Stimulated activated CD8-positive, alpha-beta memory T cell treated with anti-CD3 and anti-CD28 coated beads, Interleukin-4, amount 100 ng/mL, for 24 hours (primary cell): Measurements from ENCODE around the gene KANSL1L.
A peak's percentile ranks its signal among the peaks of the same experiment; 100 is the strongest.

ENCODE experiments used
- DNase-seq: peaks from one replicate; pipeline ENCODE4 v3.0.0-alpha.2; 2020; ENCODE audit warnings: low read depth

Gene KANSL1L

GRCh38 chr2:210086292-210086691 lies 84.9 kb downstream of the KANSL1L start:
- DNase-seq, result no peak

DNA sequence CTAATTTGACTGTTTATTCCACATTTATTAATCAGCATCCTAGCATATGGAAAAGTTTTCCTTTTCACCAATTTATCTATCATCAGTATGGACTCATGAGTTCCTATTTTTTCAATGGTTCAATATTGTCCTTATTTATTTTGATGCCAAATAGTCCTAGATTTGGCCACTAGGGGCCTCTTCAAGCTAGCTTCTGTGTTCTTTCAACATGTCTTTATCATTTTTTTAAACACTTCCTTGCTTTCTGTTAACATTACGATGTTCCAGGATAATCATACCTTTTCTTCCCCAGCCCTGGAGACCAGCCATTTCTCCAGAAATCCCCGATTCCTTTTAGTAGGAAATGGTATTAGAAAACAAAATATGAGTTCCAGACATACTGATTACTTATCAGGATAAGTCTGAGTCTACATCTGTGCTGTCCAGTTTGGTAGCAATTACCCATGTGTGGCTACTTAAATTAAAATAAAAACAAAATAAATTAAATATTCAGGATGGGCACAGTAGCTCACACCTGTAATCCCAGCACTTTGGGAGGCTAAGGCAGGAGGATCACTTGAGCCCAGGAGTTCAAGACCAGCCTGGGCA lies 98.2 kb downstream of the KANSL1L start:
- DNase-seq, result no peak

- DNase-seq, result no peak
These were observed 98.7 kb downstream of the KANSL1L start for GRCh38 chr2:210072493-210072892.

DNA sequence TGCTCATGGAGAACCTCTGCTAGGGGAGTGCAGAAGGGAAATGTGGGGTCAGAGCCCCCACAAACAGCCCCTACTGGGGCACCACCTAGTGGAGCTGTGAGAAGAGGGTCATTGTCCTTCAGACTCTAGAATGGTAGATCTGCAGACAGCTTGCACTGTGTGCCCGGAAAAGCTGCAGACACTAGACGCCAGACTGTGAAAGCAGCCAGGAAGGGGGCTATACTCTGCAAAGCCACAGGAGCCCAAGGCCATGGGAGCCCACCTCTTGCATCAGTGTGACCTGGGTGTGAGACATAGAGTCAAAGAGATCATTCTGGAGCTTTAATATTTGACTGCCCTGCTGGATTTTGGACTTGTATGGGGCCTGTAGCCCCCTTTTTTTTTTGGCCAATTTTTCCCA lies 107.9 kb downstream of the KANSL1L start:
- DNase-seq, result no peak

DNA sequence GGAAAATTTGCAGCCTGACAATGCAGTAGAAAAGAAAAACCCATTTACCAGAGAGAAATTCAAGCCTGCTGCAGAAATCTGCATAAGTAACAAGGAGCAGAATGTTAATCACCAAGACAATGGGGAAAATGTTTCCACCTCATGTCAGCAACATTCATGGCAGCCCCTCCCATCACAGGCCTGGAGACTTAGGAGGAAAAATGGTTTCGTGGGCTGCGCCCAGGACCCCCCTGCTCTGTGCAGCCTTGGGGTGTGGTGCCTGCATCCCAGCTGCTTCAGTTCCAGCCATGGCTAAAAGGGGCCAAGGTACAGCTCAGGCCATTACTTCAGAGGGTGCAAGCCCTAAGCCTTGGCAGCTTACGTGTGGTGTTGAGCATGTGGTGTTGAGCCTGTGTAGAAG lies 115.4 kb downstream of the KANSL1L start:
- DNase-seq, result no peak

GRCh38 chr2:210054696-210055095 lies 116.5 kb downstream of the KANSL1L start:
- DNase-seq, result no peak

GRCh38 chr2:210050885-210051284 lies 120.3 kb downstream of the KANSL1L start:
- no peak for DNase-seq

DNA sequence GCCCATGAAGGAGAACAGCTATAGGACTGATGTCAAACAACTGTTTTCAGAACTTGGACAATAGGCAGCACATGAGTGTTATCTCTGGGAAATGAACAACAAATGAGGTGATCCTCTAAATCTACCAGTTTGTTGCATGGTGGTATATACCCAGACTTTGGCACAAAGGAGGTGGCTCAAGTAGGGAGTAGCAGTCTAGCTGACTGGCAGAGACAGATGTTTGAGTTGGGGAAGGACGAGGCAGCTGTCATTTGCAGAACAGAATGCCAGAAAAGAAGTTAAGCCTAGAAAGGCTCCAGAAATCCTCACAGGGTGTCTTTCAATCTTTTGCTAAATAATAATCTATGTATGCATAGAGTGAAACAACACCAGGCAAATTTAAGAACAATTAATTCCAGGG lies 121.4 kb downstream of the KANSL1L start:
- no peak for DNase-seq

DNA sequence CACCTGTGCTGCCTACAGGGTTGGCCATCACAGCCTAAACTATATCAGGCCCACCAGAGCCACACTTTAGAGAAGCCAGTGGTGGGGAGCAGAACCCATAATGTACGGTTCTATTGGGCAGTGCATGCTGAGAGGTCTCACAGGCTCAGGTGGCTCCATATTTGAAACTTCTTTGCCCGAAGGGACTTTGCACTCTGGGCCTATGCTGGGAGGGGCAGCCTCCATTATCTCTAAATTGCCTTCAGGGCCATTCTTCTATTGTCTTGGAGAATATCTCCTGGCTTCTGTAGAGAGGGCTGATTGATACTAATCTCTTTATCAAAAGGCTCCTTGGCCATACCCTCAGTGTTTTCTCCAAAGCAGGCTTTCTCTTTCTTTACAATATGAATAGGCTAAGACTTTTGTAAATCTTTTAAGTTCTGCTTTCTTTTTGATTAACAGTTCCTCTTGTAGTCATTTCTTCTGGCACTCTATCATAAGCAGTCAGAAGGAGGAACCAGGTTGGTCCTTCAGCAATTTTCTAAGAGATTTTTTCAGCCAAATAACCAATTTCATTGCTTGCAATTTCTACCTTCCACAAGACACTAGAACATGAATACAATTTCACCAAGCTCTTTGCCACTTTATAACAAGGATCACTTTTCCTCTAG lies 124.2 kb downstream of the KANSL1L start:
- no peak for DNase-seq

DNA sequence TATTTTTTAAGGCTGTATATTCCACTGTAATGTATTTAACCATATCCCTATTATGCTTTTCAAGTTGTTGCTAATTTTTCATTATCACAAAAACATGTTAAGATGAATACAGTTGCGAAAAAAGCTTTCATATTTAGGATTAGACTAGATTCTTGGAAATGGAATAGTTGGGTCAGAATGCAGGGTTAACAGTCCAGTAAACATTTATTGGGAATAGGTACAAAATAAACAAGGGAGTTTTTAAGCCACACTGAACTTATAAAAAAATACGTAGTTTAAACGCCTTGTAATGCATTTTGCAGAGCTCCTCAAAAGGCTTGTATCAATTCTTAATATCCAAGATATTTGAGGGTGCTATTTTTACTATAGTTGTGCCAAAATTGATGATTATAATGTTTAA lies 133.1 kb downstream of the KANSL1L start:
- no peak for DNase-seq

- DNase-seq, result no peak
These were observed 135.5 kb downstream of the KANSL1L start for GRCh38 chr2:210035679-210036078.

DNA sequence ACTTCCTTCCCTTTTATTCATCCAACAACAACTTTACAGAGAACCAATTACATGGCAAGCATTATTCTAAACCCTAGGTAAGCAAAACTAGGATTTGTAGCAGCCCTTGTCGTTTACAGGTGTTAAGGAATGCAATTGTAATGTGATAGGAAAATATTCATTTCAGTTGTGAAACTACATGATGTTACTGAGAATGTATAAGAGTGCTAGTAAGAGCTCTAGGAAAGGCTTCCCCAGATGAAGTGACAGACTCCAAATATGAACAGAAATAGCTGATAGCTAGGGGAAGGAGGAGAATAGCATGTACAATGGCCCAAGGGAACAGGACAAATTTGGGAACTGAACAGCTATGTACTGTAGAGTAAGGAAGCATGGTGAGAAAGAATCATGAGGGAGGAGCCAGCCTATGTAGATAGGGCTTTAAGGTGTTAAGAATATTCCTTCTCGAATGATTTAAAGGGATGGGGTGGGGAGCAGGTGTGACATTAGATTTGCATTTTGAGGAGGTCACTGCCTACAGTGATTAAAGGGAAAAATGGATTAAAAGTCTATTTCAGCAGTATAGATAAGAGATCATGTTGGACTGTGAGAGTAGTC lies 137.0 kb downstream of the KANSL1L start:
- no peak for DNase-seq

GRCh38 chr2:210028178-210028577 lies 143.0 kb downstream of the KANSL1L start:
- no peak for DNase-seq

- no peak for DNase-seq
These were observed 143.6 kb downstream of the KANSL1L start for GRCh38 chr2:210027608-210028007.

DNA sequence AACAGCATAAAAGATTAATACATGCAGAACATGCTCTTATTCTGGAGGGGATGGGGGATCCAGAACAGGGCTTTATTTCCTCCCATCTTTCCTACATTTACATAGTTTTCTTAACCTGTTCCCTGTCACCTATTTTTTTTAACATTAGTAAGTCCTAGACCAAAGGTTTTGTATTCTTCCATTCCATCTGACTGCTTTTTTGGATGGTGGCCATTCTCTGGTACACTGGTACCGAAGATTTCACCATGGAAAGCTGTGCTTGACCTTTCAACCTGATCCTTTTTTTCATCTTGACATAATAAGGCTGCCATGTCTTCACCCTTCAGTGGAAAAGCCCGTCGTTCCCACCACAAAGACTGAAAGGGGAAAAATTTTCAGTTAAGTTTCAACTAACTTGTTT lies 148.4 kb downstream of the KANSL1L start:
- no peak for DNase-seq

GRCh38 chr2:210020138-210020537 lies 151.1 kb downstream of the KANSL1L start:
- DNase-seq, result no peak

- DNase-seq, result no peak
These were observed 161.3 kb downstream of the KANSL1L start for GRCh38 chr2:210009896-210010295.

GRCh38 chr2:210009126-210009525 lies 162.1 kb downstream of the KANSL1L start:
- no peak for DNase-seq

DNA sequence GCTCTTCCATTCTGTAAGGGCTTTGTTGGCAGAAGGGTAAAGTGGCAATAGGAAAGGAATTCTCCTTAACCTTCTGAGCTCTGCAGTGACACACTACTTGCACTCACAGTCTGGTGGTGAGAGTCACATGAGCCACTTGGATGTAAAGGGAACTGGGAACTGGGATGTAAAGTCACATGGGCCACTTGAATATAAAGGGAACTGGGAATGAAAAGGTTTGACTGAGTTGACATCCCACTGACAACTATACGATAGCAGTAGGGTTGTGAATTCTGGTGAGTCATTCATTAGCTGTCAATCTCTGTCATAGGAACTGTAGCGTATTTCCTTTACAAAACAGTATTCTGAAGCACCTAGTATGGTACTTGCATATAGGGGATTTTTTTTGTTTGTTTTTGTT lies 163.3 kb downstream of the KANSL1L start:
- no peak for DNase-seq

GRCh38 chr2:210004881-210005280 lies 166.3 kb downstream of the KANSL1L start:
- DNase-seq, result no peak

- no peak for DNase-seq
These were observed 167.8 kb downstream of the KANSL1L start for GRCh38 chr2:210003359-210003758.

DNA sequence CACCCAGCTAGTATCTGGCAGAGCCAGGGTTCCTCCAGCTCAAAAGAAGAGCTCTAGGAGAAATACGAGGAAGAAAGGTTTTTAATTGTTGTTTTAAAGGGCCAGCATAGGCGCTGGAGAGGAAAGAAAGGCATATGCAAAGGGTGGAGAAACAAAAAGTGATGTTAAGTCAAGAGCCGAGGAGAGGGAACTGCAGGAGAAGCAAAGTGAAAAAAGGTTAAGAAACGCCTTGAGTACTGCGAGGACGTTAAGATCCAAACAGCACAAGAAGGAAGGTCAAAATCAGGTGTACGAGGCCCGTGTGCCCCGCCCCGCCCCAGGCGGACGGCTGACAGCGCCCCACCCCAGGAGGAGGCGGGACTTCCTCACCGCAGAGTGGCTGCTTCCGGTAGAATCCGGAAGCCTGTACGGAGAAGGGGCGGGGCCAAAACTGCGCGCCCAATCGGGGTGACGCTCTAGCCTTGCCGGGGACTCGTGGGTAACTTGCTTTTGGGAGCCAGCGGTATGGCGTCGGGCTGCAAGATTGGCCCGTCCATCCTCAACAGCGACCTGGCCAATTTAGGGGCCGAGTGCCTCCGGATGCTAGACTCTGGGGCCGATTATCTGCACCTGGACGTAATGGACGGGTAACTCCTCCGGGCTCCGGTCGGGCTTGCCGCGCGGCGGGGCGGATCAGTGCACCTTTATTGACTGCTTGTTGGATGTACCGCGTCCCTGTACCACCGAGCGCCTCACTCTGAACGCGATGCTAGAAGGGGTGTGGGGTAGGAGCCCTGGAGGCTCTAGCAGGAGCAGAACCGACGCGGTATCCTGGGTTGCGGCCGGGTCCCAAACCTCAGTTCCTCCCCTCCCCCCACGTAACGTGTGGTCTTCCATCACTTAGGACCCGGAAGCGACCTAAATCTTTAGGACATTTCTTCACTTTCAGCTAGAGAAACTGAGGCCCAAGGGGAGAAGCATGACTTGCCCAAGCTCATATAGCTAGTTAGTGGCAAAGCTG lies 168.8 kb downstream of the KANSL1L start, which contains the start of gene RPE:
Gene RPE (plus strand): TSS at position 481 of the 1,000 bp plus-strand sequence. CDS start 24 bp downstream, at position 505.
- peak; percentile 98 for DNase-seq
